Endothelial cell of umbilical vein (primary cell): ENCODE results near the gene SEC11A. TPM values are rescaled to one million over a fixed set of nuclear protein-coding genes. Genes with fewer than 3 reads are reported as not detected.
"Not testable (repeated sequence)": the region's sequence is repeated elsewhere in the genome, so short reads cannot be mapped to it uniquely, and the experiment has no call there.

Experiments used
- BruUV-seq: library from RNA; stranded (reverse); fragments of 400-500 nt; replicated peaks from 2 replicates; lab custom pipeline; 2021; lab: Mats Ljungman, UMichigan
- CTCF ChIA-PET: fragments of 300-600, 350-600 bp; sonication (Branson Sonifier 250); formaldehyde crosslinking; loops from one replicate; lab custom pipeline; 2021; ENCODE audit warnings: antibody characterized with exemption, inconsistent platforms; lab: Charles Lee
- POLR2A ChIA-PET: fragments of 300-600, 350-600 bp; sonication (Branson Sonifier 250); formaldehyde crosslinking; loops from one replicate; lab custom pipeline; 2021; ENCODE audit warnings: antibody characterized with exemption, inconsistent platforms; lab: Charles Lee
- DNase-seq: peaks from one replicate; pipeline ENCODE4 v3.0.0-alpha.2; 2011; ENCODE audit warnings: low read depth, low spot score
- FAIRE-seq: peaks from 2 replicates; lab custom pipeline; 2011; peaks lifted over from hg19 to GRCh38; lab: Jason Lieb, UNC
- H2AFZ ChIP-seq: 2 replicates; pipeline ENCODE4 v1.6.0; 2012; ENCODE audit warnings: low read depth, low read length, control low read depth, inconsistent platforms
- H3K27ac ChIP-seq: 2 replicates; pipeline ENCODE4 v1.5.1; 2011; ENCODE audit warnings: low read depth, mild to moderate bottlenecking, control low read depth, low read length, moderate library complexity; ENCODE audit not compliant: insufficient read depth
- H3K27me3 ChIP-seq, 2 experiments: 2 replicates each; pipeline versions ENCODE4 v1.6.0 to v1.6.1; 2011; ENCODE audit warnings: low read length in 2 of 2, mixed read lengths in 1 of 2; ENCODE audit not compliant: control insufficient read depth in 2 of 2, insufficient read depth in 2 of 2
- H3K36me3 ChIP-seq, 2 experiments: 2 replicates in 1 of 2; 3 replicates in 1 of 2; pipeline ENCODE4 v1.5.1; 2011; ENCODE audit warnings: low read length in 2 of 2, mild to moderate bottlenecking in 1 of 2, moderate library complexity in 1 of 2; ENCODE audit not compliant: control insufficient read depth in 2 of 2, insufficient read depth in 2 of 2; ENCODE audit errors: extremely low read depth in 1 of 2
- H3K4me1 ChIP-seq: 3 replicates; pipeline ENCODE4 v1.5.1; 2011; ENCODE audit warnings: mild to moderate bottlenecking, low read length; ENCODE audit not compliant: control insufficient read depth, insufficient read depth; ENCODE audit errors: extremely low read depth
- H3K4me2 ChIP-seq: 2 replicates; pipeline ENCODE4 v1.6.1; 2011; ENCODE audit warnings: low read length, control low read depth, mixed read lengths; ENCODE audit not compliant: insufficient read depth
- H3K4me3 ChIP-seq, 3 experiments: fragments of 200-600 bp in 1 of 3; sonication (generic), shearing (Covaris generic) in 1 of 3; replicated peaks in 1 of 3; 2 replicates each; pipeline ENCODE4 v1.5.1; 2011 to 2016; ENCODE audit warnings: control low read depth in 3 of 3, low read length in 3 of 3, mild to moderate bottlenecking in 2 of 3, inconsistent platforms in 1 of 3, low read depth in 1 of 3, moderate library complexity in 1 of 3; ENCODE audit not compliant: insufficient read depth in 1 of 3
- H3K79me2 ChIP-seq: 2 replicates; pipeline ENCODE4 v1.6.0; 2012; ENCODE audit warnings: low read length, inconsistent platforms; ENCODE audit not compliant: control insufficient read depth, insufficient read depth
- H3K9ac ChIP-seq: replicated peaks from 2 replicates; pipeline ENCODE3; 2011; ENCODE audit warnings: low read length, control low read depth; ENCODE audit not compliant: insufficient read depth; ENCODE audit errors: extremely low read depth
- H3K9me1 ChIP-seq: replicated peaks from 3 replicates; pipeline ENCODE4 v1.6.0; 2011; ENCODE audit warnings: mild to moderate bottlenecking, low read length; ENCODE audit not compliant: control insufficient read depth, insufficient read depth; ENCODE audit errors: extremely low read depth
- H3K9me3 ChIP-seq: replicated peaks from 2 replicates; pipeline ENCODE4 v1.5.1; 2012; ENCODE audit warnings: low read length, inconsistent platforms; ENCODE audit not compliant: control insufficient read depth, insufficient read depth
- H4K20me1 ChIP-seq: replicated peaks from 2 replicates; pipeline ENCODE3; 2011; ENCODE audit warnings: mild to moderate bottlenecking, low read length; ENCODE audit not compliant: control insufficient read depth, insufficient read depth; ENCODE audit errors: extremely low read depth
- EZH2 ChIP-seq: IDR thresholded peaks from 2 replicates; pipeline ENCODE4 v1.6.1; 2012; ENCODE audit warnings: borderline replicate concordance, low read depth, mild to moderate bottlenecking, moderate library complexity, low read length, inconsistent platforms; ENCODE audit not compliant: severe bottlenecking
- FOS ChIP-seq: IDR thresholded peaks from 2 replicates; pipeline ENCODE4 v1.6.1; 2011; ENCODE audit warnings: mild to moderate bottlenecking, low read length, moderate library complexity, borderline replicate concordance; ENCODE audit not compliant: insufficient read depth
- GATA2 ChIP-seq: IDR thresholded peaks from 2 replicates; pipeline ENCODE4 v1.7.0; 2011; ENCODE audit warnings: low read depth, mild to moderate bottlenecking, moderate library complexity, mixed read lengths, low read length; ENCODE audit not compliant: insufficient read length, insufficient read depth
- JUN ChIP-seq: IDR thresholded peaks from 2 replicates; pipeline ENCODE4 v1.6.1; 2011; ENCODE audit warnings: borderline replicate concordance, low read depth; ENCODE audit not compliant: insufficient read length, insufficient read depth
- MYC ChIP-seq: IDR thresholded peaks from one replicate; pipeline ENCODE4 v1.6.1; 2011; ENCODE audit warnings: mild to moderate bottlenecking, low read depth, low read length
- POLR2A ChIP-seq: IDR thresholded peaks from 2 replicates; pipeline ENCODE4 v1.6.1; 2012; ENCODE audit warnings: low read depth, mild to moderate bottlenecking, control low read depth, low read length
- POLR2AphosphoS5 ChIP-seq: IDR thresholded peaks from 2 replicates; pipeline ENCODE4 v1.6.1; 2012; ENCODE audit warnings: low read depth, mild to moderate bottlenecking, control low read depth, low read length, moderate library complexity; ENCODE audit not compliant: insufficient read depth
- dilution Hi-C: fragments of 300-500 bp; cut with MboI; formaldehyde crosslinking; loops from one replicate; pipeline ENCODE4 v1.15.0; 2019; ENCODE audit warnings: low sequenced_read_pairs; ENCODE audit not compliant: extremely low pct_ligation_motif_present
- intact Hi-C: fragments of 100-400 bp; cut with micrococcal nuclease; formaldehyde crosslinking; loops from one replicate; pipeline ENCODE4 v1.10.0; 2022
- polyA plus RNA-seq, 4 experiments: library from polyadenylated mRNA; depleted of rRNA in 3 of 4; stranded (reverse) in 3 of 4; unstranded in 1 of 4; fragments of >200 nt; gene quantifications; 2 replicates each; pipeline versions ENCODE4 v1.2.1 to v1.2.3, GENCODE V29; 2011 to 2012; ENCODE audit warnings: missing spikeins in 1 of 4
- total RNA-seq: library from RNA; stranded (reverse); gene quantifications from 2 replicates; pipeline ENCODE4 v1.2.3, GENCODE V29; 2021
- TF ChIP-seq, protein P1 (sequence below): IDR thresholded peaks from 2 replicates; pipeline ENCODE4 v1.6.1; 2011; ENCODE audit not compliant: insufficient read depth, insufficient read length
- TF ChIP-seq, protein P2 (sequence below), 2 donors: IDR thresholded peaks; 1 replicate in 1 of 2; 2 replicates in 1 of 2; pipeline ENCODE4 v1.5.1; 2011; ENCODE audit warnings: low read length in 2 of 2, mild to moderate bottlenecking in 2 of 2, moderate library complexity in 2 of 2, control low read depth in 1 of 2, inconsistent platforms in 1 of 2, low read depth in 1 of 2; ENCODE audit not compliant: insufficient read depth in 1 of 2; ENCODE audit errors: extremely low read depth in 1 of 2

Gene SEC11A
- total and polyA plus RNA-seq, 2 donors (not counting 3 experiments of a cell fraction or from before 2014, with no cell fraction given), result 189 to 204 TPM

DNA sequence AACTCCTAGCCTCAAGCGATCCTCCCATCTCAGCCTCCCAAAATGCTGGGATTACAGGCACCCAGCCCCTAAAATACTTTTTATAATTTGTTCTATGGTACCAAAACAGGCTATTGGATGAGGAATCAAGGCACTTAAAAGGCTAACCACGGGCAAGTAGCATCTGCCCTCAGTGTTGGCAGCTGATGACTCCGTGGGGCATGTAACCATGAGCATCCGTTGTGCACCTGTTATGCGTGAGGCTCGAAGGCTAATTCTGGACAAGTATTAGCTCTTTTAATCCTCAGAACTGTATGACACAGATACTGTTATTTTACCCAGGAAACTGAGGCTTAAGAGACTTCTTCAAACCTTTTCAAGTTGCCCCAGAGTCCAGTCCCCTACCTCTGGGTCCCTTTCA, 72.1 kb downstream of the SEC11A start:
- POLR2A ChIA-PET, result no interaction called here

DNA sequence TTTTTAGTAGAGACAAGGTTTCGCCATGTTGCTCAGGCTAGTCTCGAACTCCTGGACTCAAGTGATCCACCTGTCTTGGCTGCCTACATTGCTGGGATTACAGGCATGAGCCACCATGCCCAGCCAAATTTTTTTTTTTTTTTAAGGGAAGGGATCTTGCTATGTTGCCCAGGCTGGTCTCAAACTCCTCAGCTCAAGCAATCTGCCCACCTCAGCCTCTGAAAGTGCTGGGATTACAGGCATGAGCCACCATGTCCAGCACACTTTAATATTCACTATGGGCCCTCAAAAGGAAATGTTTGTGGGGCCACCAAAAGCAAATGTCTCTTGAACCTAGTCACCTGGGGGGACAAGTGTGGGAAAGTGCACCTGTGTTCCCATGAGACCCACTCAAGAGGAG, 73.3 kb downstream of the SEC11A start:
- POLR2A ChIA-PET, dilution Hi-C loops: not testable (repeated sequence)
- peaks cover 8 to 38% of the 10 kb centered on the region in 2 experiments for H3K36me3 ChIP-seq

More for the DNA sequence above, 72.1 kb downstream of the SEC11A start:
- FAIRE-seq (no peak), DNase-seq (no peak)
- Histone ChIP-seq H3K4me3 (no peak overlapping the region), H3K9ac (no peak overlapping the region), H3K9me3 (no peaks in the 10 kb centered on the region), H3K4me1 (no peaks in the 10 kb centered on the region), H3K27me3 (no peaks in the 10 kb centered on the region), H3K36me3 (peaks cover 20 to 46% of the 10 kb centered on the region in 2 experiments), H4K20me1 (no peaks in the 10 kb centered on the region), H3K79me2 (peaks cover 2% of the 10 kb centered on the region), H3K27ac (no peak overlapping the region), H3K9me1 (no peaks in the 10 kb centered on the region), H2AFZ (no peak overlapping the region), H3K4me2 (no peak overlapping the region)
- TF ChIP-seq GATA2 (no peak), POLR2A (no peak), JUN (no peak), MYC (no peak), EZH2 (no peak), POLR2AphosphoS5 (no peak), FOS (no peak)
- TF ChIP-seq, protein P1, sequence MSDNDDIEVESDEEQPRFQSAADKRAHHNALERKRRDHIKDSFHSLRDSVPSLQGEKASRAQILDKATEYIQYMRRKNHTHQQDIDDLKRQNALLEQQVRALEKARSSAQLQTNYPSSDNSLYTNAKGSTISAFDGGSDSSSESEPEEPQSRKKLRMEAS, result no peak
- TF ChIP-seq, protein P2, sequence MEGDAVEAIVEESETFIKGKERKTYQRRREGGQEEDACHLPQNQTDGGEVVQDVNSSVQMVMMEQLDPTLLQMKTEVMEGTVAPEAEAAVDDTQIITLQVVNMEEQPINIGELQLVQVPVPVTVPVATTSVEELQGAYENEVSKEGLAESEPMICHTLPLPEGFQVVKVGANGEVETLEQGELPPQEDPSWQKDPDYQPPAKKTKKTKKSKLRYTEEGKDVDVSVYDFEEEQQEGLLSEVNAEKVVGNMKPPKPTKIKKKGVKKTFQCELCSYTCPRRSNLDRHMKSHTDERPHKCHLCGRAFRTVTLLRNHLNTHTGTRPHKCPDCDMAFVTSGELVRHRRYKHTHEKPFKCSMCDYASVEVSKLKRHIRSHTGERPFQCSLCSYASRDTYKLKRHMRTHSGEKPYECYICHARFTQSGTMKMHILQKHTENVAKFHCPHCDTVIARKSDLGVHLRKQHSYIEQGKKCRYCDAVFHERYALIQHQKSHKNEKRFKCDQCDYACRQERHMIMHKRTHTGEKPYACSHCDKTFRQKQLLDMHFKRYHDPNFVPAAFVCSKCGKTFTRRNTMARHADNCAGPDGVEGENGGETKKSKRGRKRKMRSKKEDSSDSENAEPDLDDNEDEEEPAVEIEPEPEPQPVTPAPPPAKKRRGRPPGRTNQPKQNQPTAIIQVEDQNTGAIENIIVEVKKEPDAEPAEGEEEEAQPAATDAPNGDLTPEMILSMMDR (IDR thresholded peaks at IDR 0.05; ENCODE audit: extremely low read depth in 1 of 2, insufficient read depth in 1 of 2, low read depth in 1 of 2, low read length in 2 of 2), result no peak
- BruUV-seq, result no TSS peak
- intact Hi-C loops, result no loop called here
- CTCF ChIA-PET, result interaction anchor here (0.6 to 1.5 kb wide), 2 partner anchors 10 to 116 kb away, joined by 3 to 5 read pairs; partner anchors contain the start of gene WDR73
- dilution Hi-C loops, result no loop called here

GRCh38 chr15:84641871-84642270, 74.1 kb downstream of the SEC11A start:
- H3K4me1 ChIP-seq, POLR2A ChIA-PET: not testable (repeated sequence)

More for the DNA sequence above, 73.3 kb downstream of the SEC11A start:
- H2AFZ ChIP-seq, FAIRE-seq, DNase-seq, H3K27ac ChIP-seq, H3K9ac ChIP-seq, H3K27me3 ChIP-seq, H3K9me1 ChIP-seq, H3K9me3 ChIP-seq, H3K4me2 ChIP-seq, H4K20me1 ChIP-seq, H3K4me3 ChIP-seq, intact Hi-C loops, H3K79me2 ChIP-seq, BruUV-seq, H3K4me1 ChIP-seq: not testable (repeated sequence)
- CTCF ChIA-PET, result interaction anchor here (1.0 to 1.2 kb wide), 3 partner anchors 12 to 285 kb away, joined by 3 to 4 read pairs (median 3); partner anchors contain the start of gene WDR73

More at GRCh38 chr15:84641871-84642270, 74.1 kb downstream of the SEC11A start:
- H3K9ac ChIP-seq, FAIRE-seq, H3K4me2 ChIP-seq, H3K27me3 ChIP-seq, H3K9me3 ChIP-seq, H3K4me3 ChIP-seq, DNase-seq, H3K79me2 ChIP-seq, BruUV-seq, H3K27ac ChIP-seq, H2AFZ ChIP-seq, intact Hi-C loops, dilution Hi-C loops, H4K20me1 ChIP-seq, H3K9me1 ChIP-seq: not testable (repeated sequence)
- CTCF ChIA-PET, result interaction anchor here (1.0 to 1.2 kb wide), 2 partner anchors 12 to 286 kb away, joined by 3 read pairs; partner anchors contain the start of gene WDR73
- peaks cover 7 to 33% of the 10 kb centered on the region in 2 experiments for H3K36me3 ChIP-seq
